Mesenchymal stem cell (in vitro differentiated cells and primary cell): Measurements from ENCODE around the gene PANK2.

Source experiments
- DNase-seq: peaks from one replicate; pipeline ENCODE4 v3.0.0-alpha.2; 2013
- H2AFZ ChIP-seq: one replicate; pipeline ENCODE4 v1.6.1; 2013; ENCODE audit warnings: low read depth, mild to moderate bottlenecking, control low read depth, inconsistent platforms, low read length, moderate library complexity
- H2AK5ac ChIP-seq: 2 replicates; pipeline ENCODE4 v1.6.1; 2013; ENCODE audit warnings: low read length, moderate library complexity, mild to moderate bottlenecking, inconsistent platforms; ENCODE audit not compliant: severe bottlenecking
- H2BK120ac ChIP-seq: one replicate; pipeline ENCODE4 v1.6.1; 2013; ENCODE audit warnings: low read depth, mild to moderate bottlenecking, inconsistent platforms, low read length, moderate library complexity
- H2BK12ac ChIP-seq, 2 experiments: one replicate each; pipeline ENCODE4 v1.6.1; 2013; ENCODE audit warnings: inconsistent platforms in 2 of 2, low read length in 2 of 2, mild to moderate bottlenecking in 2 of 2, moderate library complexity in 2 of 2, control low read depth in 1 of 2
- H2BK15ac ChIP-seq: one replicate; pipeline ENCODE4 v1.6.1; 2013; ENCODE audit warnings: mild to moderate bottlenecking, low read depth, inconsistent platforms; ENCODE audit not compliant: poor library complexity, severe bottlenecking
- H2BK5ac ChIP-seq: 2 replicates; pipeline ENCODE4 v1.6.1; 2013; ENCODE audit warnings: low read depth, mild to moderate bottlenecking, low read length, control low read depth, inconsistent platforms; ENCODE audit not compliant: poor library complexity, severe bottlenecking
- H3K14ac ChIP-seq, 2 experiments: one replicate each; pipeline ENCODE4 v1.6.1; 2013; ENCODE audit warnings: inconsistent platforms in 2 of 2, low read length in 2 of 2, control low read depth in 1 of 2, mild to moderate bottlenecking in 1 of 2, moderate library complexity in 1 of 2
- H3K18ac ChIP-seq, 2 experiments: one replicate each; pipeline ENCODE4 v1.6.1; 2013; ENCODE audit warnings: inconsistent platforms in 2 of 2, low read length in 2 of 2, control low read depth in 1 of 2, low read depth in 1 of 2, mild to moderate bottlenecking in 1 of 2
- H3K23ac ChIP-seq, 2 experiments: one replicate each; pipeline ENCODE4 v1.6.1; 2013; ENCODE audit warnings: inconsistent platforms in 2 of 2, low read length in 2 of 2, mild to moderate bottlenecking in 2 of 2, moderate library complexity in 2 of 2, control low read depth in 1 of 2
- H3K27ac ChIP-seq: 2 replicates; pipeline ENCODE4 v1.5.1; 2013; ENCODE audit warnings: mild to moderate bottlenecking, moderate library complexity, low read length, control low read depth, inconsistent platforms; ENCODE audit not compliant: poor library complexity, severe bottlenecking
- H3K27me3 ChIP-seq, 2 experiments: 2 replicates each; pipeline versions ENCODE4 v1.6.1 to v1.7.0; 2013; ENCODE audit warnings: low read length in 2 of 2, mild to moderate bottlenecking in 2 of 2, moderate library complexity in 2 of 2, control low read depth in 1 of 2, inconsistent platforms in 1 of 2; ENCODE audit not compliant: control insufficient read depth in 1 of 2, insufficient read depth in 1 of 2
- H3K36me3 ChIP-seq, 2 experiments: 2 replicates each; pipeline versions ENCODE4 v1.6.1 to v1.7.0; 2013; ENCODE audit warnings: low read length in 2 of 2, control low read depth in 1 of 2, inconsistent platforms in 1 of 2, low read depth in 1 of 2, mild to moderate bottlenecking in 1 of 2; ENCODE audit not compliant: insufficient read depth in 2 of 2, control insufficient read depth in 1 of 2
- H3K4ac ChIP-seq, 2 experiments: one replicate each; pipeline ENCODE4 v1.6.1; 2013; ENCODE audit warnings: inconsistent platforms in 2 of 2, low read length in 2 of 2, mild to moderate bottlenecking in 2 of 2, moderate library complexity in 2 of 2, control low read depth in 1 of 2, low read depth in 1 of 2
- H3K4me1 ChIP-seq: 2 replicates; pipeline ENCODE4 v1.6.1; 2013; ENCODE audit warnings: low read depth, low read length, control low read depth; ENCODE audit not compliant: control insufficient read depth, insufficient read depth
- H3K4me2 ChIP-seq: 2 replicates; pipeline ENCODE4 v1.6.1; 2013; ENCODE audit warnings: low read length, mild to moderate bottlenecking, inconsistent platforms; ENCODE audit not compliant: poor library complexity, severe bottlenecking
- H3K4me3 ChIP-seq, 2 experiments: 2 replicates each; pipeline versions ENCODE4 v1.5.1 to v1.7.0; 2013; ENCODE audit warnings: low read length in 2 of 2, mild to moderate bottlenecking in 2 of 2, control low read depth in 1 of 2, low read depth in 1 of 2; ENCODE audit not compliant: insufficient read depth in 1 of 2
- H3K79me1 ChIP-seq: replicated peaks from 2 replicates; pipeline ENCODE4 v1.6.1; 2013; ENCODE audit warnings: mild to moderate bottlenecking, control low read depth, low read length, inconsistent platforms; ENCODE audit not compliant: poor library complexity, severe bottlenecking
- H3K9ac ChIP-seq: 2 replicates; pipeline ENCODE4 v1.7.0; 2013; ENCODE audit warnings: mild to moderate bottlenecking, low read length, moderate library complexity
- H3K9me3 ChIP-seq: 2 replicates; pipeline ENCODE4 v1.7.0; 2013; ENCODE audit warnings: mild to moderate bottlenecking, low read length; ENCODE audit not compliant: control insufficient read depth
- H4K8ac ChIP-seq: one replicate; pipeline ENCODE4 v1.6.1; 2013; ENCODE audit warnings: inconsistent platforms, mild to moderate bottlenecking, low read length, moderate library complexity
- H4K91ac ChIP-seq: one replicate; pipeline ENCODE4 v1.6.1; 2013; ENCODE audit warnings: mild to moderate bottlenecking, low read length, inconsistent platforms
- WGBS: methylation state at CpG from one replicate; pipeline ENCODE4 v1.1.7; 2013; ENCODE audit warnings: mixed read lengths; 5-methylcytosine and 5-hydroxymethylcytosine counted together

Gene PANK2

GRCh38 chr20:3890999-3891929, 2.1 kb downstream of the PANK2 start:
- Histone ChIP-seq H3K36me3 (peaks cover 7 to 13% of the 10 kb centered on the region in 2 experiments), H3K4ac (no peak overlapping the region), H2BK12ac (no peak overlapping the region), H3K4me1 (peaks cover 15% of the 10 kb centered on the region), H3K27ac (no peak overlapping the region), H4K91ac (no peak overlapping the region), H3K18ac (no peak overlapping the region), H3K23ac (no peak overlapping the region), H2BK5ac (no peak overlapping the region), H2BK15ac (no peak overlapping the region), H3K4me3 (peak overlapping the region in 1 of 2 experiments; percentile 94), H4K8ac (no peak overlapping the region), H3K4me2 (peak overlapping the region; percentile 64), H3K14ac (no peak overlapping the region), H3K9me3 (no peaks in the 10 kb centered on the region), H3K9ac (peak overlapping the region; percentile 96), H2BK120ac (no peak overlapping the region), H3K27me3 (no peaks in the 10 kb centered on the region), H2AFZ (no peak overlapping the region), H3K79me1 (peaks cover 2% of the 10 kb centered on the region), H2AK5ac (no peak overlapping the region)
- WGBS = 67% methylated on average over 13 of the region's 16 CpGs
- DNase-seq = no peak

DNA sequence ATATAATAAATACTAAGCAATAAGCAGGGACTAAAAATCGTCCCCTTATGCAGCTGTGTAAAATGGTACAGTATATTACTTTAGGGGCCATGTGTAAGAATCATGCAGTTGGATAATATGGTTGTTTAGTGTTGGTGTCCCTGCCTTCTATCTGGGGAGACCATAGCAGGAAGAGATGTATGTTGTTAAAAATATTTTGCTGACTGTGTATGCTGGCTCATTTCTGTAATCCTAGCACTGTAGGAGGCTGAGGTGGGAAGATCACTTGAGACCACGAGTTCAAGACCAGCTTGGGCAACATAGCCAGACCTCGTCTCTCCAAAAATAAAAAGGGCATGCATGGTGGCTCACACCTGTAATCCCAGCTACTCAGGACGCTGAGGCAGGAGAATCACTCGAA, 5.6 kb downstream of the PANK2 start:
- Histone ChIP-seq H3K9ac (no peak overlapping the region), H3K14ac (no peak overlapping the region), H3K27me3 (no peaks in the 10 kb centered on the region), H3K18ac (no peak overlapping the region), H3K4me3 (no peak overlapping the region), H3K4me2 (no peak overlapping the region), H3K79me1 (no peaks in the 10 kb centered on the region), H2BK15ac (no peak overlapping the region), H2BK5ac (no peak overlapping the region), H2BK12ac (no peak overlapping the region), H2AFZ (no peak overlapping the region), H3K9me3 (no peaks in the 10 kb centered on the region), H3K4me1 (peaks cover 24% of the 10 kb centered on the region), H2BK120ac (no peak overlapping the region), H4K91ac (no peak overlapping the region), H3K27ac (no peak overlapping the region), H2AK5ac (no peak overlapping the region), H3K4ac (no peak overlapping the region), H3K23ac (no peak overlapping the region), H3K36me3 (peaks cover 11 to 13% of the 10 kb centered on the region in 2 experiments), H4K8ac (no peak overlapping the region)
- no peak for DNase-seq
- 96% methylated on average over 5 of the region's 5 CpGs for WGBS

- Histone ChIP-seq H3K4ac (no peak overlapping the region), H3K4me3 (peak overlapping the region in 1 of 2 experiments; percentile 39)
- WGBS = no CpG with 5 or more reads among the region's 4 CpGs
Measured at GRCh38 chr20:3896302-3896701, 7.1 kb downstream of the PANK2 start.

GRCh38 chr20:3896853-3897583, 7.8 kb downstream of the PANK2 start:
- Histone ChIP-seq H3K4ac (no peak overlapping the region), H2BK120ac (no peak overlapping the region), H3K4me2 (no peak overlapping the region), H2AFZ (no peak overlapping the region), H3K27ac (no peak overlapping the region), H2AK5ac (no peak overlapping the region), H3K9ac (peak overlapping the region; percentile 41), H3K4me3 (peak overlapping the region in 1 of 2 experiments; percentile 39), H3K18ac (no peak overlapping the region), H4K91ac (no peak overlapping the region), H3K14ac (no peak overlapping the region), H3K4me1 (peaks cover 18% of the 10 kb centered on the region), H3K79me1 (no peaks in the 10 kb centered on the region), H2BK5ac (no peak overlapping the region), H3K9me3 (no peaks in the 10 kb centered on the region), H2BK15ac (no peak overlapping the region), H3K36me3 (peaks cover 7 to 13% of the 10 kb centered on the region in 2 experiments), H3K27me3 (no peaks in the 10 kb centered on the region), H3K23ac (peak overlapping the region in 1 of 2 experiments; percentile 70), H2BK12ac (no peak overlapping the region), H4K8ac (no peak overlapping the region)
- 91% methylated on average over 10 of the region's 10 CpGs for WGBS
- DNase-seq = no peak

More at GRCh38 chr20:3896302-3896701, 7.1 kb downstream of the PANK2 start:
- Histone ChIP-seq H2BK5ac (no peak overlapping the region), H3K36me3 (peaks cover 8 to 13% of the 10 kb centered on the region in 2 experiments), H3K9me3 (no peaks in the 10 kb centered on the region), H3K4me1 (peaks cover 20% of the 10 kb centered on the region), H2BK12ac (no peak overlapping the region), H3K27ac (no peak overlapping the region), H2AK5ac (no peak overlapping the region), H3K23ac (no peak overlapping the region), H3K14ac (no peak overlapping the region), H2BK120ac (no peak overlapping the region), H3K9ac (peak overlapping the region; percentile 41), H3K4me2 (no peak overlapping the region), H4K8ac (no peak overlapping the region), H3K18ac (no peak overlapping the region), H3K27me3 (no peaks in the 10 kb centered on the region), H2AFZ (no peak overlapping the region), H3K79me1 (no peaks in the 10 kb centered on the region), H2BK15ac (no peak overlapping the region), H4K91ac (no peak overlapping the region)
- DNase-seq = peak; percentile 39
